Measurements from ENCODE around the gene TCF12.
"Not testable (repeated sequence)": the region's sequence is repeated elsewhere in the genome, so short reads cannot be mapped to it uniquely, and the experiment has no call there.

The TCF12 gene

DNA sequence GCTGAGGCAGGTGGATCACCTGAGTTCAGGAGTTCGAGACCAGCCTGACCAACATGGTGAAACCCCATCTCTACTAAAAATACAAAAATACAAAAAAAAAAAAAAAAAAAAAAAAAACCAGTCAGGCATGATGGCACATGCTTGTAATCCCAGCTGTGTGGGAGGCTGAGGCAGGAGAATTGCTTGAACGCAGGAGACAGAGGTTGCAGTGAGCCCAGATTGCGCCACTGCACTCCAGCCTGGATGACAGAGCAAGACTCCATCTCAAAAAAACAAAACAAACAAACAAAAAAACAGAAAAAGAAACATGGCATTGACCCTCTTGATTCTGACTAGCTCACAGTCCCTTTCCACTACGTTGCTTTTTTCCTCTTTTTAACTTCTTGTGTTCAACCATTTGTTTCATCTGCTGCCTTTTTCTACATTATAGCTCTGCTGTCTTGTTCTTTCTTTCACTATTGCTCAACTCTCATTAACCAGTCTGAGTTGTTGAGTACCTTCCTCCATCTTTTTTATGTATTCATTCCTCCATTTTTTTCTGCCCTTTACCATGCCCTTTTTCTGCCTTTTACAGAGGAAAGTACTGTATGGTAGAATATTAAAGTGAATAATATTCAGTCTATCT lies 179.6 kb downstream of the TCF12 start:
- not testable (repeated sequence) for DNase-seq

- no peak for DNase-seq
Observed at GRCh38 chr15:57098896-57099295, 180.5 kb downstream of the TCF12 start.

- DNase-seq, result no peak
Observed at GRCh38 chr15:57100136-57100539, 181.7 kb downstream of the TCF12 start.

DNA sequence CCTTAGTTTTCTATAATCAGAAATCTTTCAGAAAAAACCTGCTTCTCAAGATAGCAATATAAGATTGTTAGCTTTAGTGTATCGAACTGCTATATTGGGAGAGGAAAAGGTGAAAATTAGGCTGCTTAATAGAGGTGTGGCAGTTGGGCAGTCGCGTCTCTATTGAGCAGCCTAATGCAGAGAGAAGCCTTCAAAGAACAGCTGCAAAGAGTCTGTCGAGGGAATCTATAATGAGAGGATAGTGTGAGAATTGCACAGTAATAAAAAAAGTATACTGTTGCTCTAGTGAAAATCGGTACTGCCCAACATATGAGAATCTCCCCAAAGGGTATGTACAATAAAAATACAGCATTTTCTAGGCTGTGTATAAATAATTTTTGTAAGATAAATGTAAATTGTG lies 184.4 kb downstream of the TCF12 start:
- no peak for DNase-seq

DNA sequence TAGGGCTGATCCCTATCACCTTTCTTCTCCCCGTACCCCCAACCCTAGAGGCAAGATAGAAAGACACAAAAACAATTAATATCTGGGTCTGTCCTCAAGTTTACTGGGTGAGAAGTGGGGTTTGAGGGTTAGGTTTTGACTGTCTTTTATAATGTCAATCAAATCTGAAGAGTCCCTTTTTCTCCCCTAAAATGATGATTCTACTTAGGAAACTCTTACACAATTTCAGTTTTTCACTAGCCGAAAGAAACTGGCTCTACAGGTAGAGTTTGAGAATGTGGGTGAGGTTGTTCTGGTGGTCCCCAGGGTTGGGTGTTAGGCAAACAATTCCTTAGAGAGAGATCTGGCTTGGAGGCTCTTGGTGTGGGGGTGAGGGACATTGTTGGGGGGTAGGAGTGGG lies 189.9 kb downstream of the TCF12 start:
- DNase-seq, result no peak

DNA sequence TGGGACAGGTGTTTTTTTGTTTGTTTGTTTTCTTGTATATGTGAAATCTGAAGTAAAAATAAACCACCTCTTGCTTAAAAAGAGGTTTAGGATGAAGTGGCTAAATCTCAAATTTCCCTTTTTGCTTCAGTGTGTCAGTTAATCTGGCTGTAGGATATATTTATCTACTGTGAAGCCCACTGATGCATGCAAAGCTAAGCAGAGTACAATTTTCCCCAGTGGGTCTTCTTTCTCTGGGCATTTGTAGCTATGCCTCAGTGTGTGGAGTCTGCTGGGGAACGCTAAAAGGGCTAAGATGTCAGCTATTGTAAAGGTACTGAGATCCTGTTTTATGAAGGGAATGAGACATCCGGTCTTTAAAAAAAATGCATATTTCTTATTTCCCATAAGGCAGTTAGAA lies 190.6 kb downstream of the TCF12 start:
- DNase-seq, result no peak

GRCh38 chr15:57111002-57111401 lies 192.6 kb downstream of the TCF12 start:
- DNase-seq, result no peak

GRCh38 chr15:57112178-57112577 lies 193.7 kb downstream of the TCF12 start:
- DNase-seq, result no peak

DNA sequence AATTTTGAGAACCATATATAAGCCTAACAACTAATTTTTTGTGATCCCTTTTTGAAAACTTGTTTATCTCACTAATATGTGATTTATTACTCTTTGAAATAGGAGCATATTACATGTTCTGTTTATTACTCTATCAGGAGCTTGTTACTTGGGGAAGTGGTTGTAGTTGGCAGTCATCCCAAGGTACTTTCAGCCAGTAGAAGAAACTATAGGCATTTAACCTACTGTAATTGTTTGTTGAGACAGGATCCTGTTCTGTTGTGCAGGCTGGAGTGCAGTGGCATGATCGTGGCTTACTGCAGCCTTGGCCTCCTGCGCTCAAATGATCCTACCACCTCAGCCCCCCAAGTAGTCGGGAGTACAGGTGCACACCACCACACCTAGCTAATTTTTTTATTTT lies 195.6 kb downstream of the TCF12 start:
- no peak for DNase-seq

DNA sequence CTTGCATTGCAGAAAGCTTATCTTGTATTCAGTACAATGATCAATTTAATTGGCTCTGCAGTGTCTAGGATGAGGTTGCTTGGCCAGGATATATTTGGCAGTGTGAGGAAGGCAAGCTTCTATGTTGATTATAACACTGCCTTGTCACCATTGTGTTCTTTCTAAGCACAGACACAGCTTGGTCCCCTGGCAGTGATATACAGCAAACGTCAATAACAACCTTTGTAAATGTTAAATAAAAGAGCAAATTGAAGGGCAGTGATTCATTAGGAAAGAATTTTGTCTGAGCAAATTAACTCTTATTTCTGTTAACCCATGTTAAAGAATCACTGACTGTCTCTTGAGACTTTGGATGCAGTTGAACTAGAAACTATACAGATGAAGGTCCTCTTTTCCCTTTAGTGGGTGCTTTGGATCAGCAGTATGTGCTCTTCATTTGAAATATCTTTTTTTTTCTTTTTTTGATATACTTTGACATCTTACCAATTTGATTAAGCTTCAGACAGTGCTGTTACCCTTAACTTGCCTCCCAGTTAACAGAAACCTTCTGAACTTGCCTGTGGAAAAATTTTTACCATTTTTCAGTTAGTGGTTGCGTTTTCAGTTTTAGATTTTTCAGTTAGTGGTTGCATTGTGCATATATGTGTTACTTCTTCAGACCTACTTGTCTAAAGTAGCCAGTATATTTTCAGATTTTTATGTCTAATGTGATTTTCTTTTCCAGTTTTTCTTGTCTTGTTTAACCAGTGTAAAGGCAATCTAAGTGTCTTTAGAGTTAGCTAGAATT lies 199.8 kb downstream of the TCF12 start:
- DNase-seq, result no peak

DNA sequence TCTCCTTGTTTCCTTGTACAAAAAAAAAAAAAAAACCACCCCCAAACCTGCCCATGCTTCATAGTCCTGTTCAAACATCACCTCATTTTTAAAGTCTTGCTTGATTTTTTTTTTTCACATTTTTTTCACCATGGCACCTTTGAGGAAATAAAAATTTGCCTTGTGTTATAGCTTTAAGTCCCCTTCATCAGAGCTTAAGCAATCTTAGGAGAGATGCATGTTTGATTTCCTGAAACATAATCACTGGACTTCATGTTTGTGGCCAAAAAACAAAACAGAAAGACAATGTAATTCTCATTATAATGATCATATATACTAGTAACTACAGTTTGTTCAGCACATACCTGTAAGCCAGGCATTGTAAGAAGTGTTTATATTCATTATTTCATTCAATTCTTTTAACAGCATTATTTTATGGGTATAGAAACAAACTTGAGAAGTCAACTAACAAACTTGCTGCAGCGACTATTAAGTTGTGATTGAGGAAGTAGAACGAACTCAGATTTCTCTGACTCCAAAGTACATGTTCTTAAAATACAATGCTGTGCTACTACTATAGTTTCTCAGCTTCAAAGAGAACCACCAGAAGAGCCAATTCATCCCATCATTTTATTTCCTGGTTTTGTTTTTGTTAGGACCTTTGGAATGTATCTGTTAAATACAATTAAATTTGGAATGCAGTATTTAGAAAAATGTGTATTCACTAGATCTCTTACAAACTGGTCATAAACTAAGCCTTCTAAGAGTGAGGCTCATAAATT lies 203.8 kb downstream of the TCF12 start:
- DNase-seq, result no peak

GRCh38 chr15:57124036-57124435 lies 205.6 kb downstream of the TCF12 start:
- DNase-seq, result no peak

DNA sequence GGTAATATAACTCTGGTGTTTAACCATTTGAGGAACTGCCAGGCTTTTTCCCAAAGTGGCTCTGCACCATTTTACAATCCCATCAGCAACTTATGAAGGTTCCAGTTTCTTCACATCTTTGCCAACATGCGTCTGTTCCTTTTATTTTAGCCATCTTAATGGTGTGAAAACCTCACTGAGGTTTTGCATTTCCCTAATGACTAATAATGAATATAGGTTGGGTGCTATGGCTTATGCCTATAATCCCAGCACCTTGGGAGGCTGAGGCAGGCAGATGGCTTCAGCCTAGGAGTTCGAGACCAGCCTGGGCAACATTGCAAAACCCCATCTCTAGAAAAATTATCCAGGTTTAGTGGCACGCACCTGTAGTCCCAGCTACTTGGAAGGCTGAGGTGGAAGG lies 210.6 kb downstream of the TCF12 start:
- DNase-seq, result no peak

DNA sequence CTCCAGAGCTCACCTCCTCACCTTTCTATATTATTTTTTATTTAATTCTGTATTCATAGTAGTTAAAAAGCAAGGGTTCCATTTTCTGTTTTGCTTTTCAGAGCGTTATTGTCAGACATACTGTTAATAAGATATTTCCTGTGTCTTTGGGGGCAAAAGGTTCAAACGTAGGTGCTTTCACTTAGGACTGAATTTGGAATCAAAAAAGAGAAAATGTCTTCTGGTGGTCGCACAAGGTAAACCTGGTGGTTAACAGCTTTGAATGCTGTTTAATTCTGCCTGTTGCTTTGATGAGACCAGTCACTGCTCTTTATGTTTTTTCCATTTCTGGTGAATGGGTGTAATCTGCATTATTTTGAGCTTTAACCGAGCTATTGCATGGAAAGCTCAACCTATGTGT lies 212.5 kb downstream of the TCF12 start:
- DNase-seq, result no peak

DNA sequence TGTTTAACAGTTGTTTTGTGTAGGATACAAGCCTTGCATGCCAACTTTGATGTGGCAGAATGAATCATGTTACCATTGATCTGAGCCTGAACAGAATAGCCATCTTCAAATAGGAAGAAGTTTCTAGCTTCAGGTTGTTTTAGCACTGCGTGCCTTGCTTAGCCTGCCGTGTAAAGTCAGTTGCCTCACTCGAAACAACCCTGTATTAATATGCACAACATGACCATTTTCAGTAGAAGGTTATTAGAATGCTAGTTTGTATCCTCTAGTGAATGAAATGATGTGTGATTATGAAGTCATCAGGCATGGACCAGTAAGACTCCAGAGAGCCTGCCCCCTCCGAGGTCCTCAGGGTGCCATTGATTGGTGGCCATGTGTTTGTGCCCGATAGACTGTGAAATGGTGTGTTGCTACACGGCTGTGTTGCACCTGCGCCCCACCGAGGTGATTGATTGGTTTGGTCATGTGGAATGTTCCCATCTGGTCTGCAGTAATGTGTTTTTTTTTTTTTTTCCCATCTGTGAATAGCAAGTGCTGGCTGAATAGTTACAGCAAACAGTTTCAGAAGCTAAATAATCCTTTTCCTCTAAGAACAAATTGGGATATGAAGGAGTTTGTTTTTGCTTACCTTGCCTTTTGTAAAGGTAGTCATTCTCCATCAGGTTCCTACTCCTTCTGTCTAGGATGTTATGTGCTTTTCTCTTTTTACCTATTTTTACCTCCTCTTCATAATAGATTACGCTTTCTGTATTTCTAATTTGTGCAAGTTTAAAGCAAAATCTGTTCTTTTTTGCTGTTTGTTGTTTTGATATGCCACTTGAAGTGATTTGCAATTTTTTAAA lies 214.9 kb downstream of the TCF12 start:
- peak; percentile 48 for DNase-seq

GRCh38 chr15:57134071-57134605 lies 215.7 kb downstream of the TCF12 start:
- DNase-seq, result no peak

GRCh38 chr15:57134851-57135250 lies 216.4 kb downstream of the TCF12 start:
- no peak for DNase-seq

- DNase-seq, result no peak
Observed at GRCh38 chr15:57135800-57136199, 217.4 kb downstream of the TCF12 start.

DNA sequence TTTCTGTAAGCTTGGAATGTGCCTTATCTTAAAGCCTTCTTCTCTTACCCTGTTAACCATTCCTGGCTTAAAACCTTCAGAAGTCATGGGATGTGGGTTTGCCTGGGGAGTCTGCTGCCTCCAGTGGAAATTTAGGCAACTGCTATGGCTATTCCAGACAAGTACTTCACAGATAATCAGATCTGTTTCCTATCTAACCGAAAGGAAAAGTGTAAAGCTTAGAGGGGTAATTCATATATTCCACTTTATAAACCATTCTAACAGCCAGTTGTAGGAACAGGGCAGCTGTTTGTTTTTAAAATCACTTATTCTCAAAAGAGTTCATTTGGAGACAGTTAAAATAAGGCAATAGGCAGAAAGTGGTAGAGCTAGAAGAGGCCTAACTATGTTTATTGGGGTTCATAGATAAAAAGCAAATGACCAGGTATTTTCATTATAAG lies 219.9 kb downstream of the TCF12 start:
- peak; percentile 46 for DNase-seq

DNA sequence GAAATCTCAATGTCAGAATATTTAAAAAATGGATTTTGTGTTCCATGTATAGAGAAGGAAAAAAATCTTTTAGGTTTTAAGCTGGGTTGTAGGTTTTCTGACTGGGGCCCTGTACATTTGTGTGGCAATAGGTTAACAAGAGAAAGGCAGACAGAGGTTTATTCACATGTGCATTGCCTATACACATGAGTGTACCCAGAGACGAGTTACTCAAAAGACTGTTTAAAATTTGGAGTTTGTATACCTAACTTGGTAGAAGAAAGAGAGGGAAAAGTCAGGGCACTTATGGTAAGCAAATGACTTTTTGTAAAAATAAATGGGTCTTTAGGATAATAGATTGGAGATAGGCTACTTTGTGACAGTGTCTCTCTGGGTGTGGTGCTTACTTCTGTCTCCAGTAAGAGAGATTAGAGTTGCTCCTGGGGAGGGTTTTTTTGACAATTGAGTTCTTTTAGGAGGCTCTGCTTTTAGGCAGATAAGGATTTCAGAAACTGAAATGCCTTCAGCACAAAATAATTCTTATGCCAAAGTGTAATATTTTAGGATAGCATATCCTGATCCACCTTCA lies 225.2 kb downstream of the TCF12 start:
- no peak for DNase-seq

- no peak for DNase-seq
Observed at GRCh38 chr15:57144448-57144847, 226.0 kb downstream of the TCF12 start.

DNA sequence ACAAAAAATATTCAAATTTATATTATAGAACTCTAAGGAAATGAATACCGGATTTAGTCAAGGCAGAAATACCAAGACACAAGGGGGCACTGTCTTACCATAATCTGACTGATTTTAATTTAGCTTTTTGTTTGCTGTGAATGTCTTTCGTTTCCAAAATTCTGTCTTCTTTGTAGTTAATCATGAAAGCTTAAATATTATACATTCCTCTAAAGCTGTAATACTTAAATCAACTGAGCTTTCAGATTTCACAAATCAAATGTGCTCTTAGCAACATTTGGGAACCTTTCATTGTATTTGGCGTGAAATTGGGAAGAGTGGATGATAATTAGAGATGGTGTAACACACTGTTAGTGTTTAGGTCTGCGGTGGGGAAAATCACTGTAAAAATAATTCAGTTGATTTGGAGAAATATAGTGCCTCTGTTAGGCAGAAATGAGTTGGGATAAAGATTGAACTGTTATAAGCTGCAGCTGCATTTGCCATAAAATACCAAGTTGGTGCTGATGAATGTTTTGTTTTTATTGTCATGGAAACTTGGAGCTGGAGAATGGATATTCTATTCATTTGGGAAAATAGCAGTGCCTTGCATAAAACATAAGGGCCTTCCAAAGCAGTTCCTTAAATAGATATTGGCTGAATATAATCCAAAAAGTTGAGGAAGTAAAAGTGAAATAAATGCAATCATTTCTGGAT lies 228.2 kb downstream of the TCF12 start:
- peak; percentile 57 for DNase-seq
